Measurements from ENCODE around the gene ACKR1.

The ACKR1 gene

GRCh38 chr1:159181328-159182024 lies 23.2 kb upstream of the ACKR1 start:
- Histone ChIP-seq H4K20me1 (ENCODE audit: insufficient read depth, low read length) (peaks cover 19% of the 10 kb centered on the region), H3K9me3 (ENCODE audit: insufficient read depth, low read length) (no peaks in the 10 kb centered on the region), H3K36me3 (replicated peaks; ENCODE audit: low read depth, low read length) (no peaks in the 10 kb centered on the region), H3K4me1 (ENCODE audit: low read length) (no peaks in the 10 kb centered on the region), H3K27ac (ENCODE audit: low read length) (no peak overlapping the region), H3K4me2 (ENCODE audit: low read length) (no peak overlapping the region), H3K9ac (ENCODE audit: low read length) (no peak overlapping the region), H3K79me2 (ENCODE audit: low read length) (no peaks in the 10 kb centered on the region), H3K27me3 (ENCODE audit: low read depth, low read length) (peaks cover 20% of the 10 kb centered on the region), H3K4me3 (ENCODE audit: low read length) (no peak overlapping the region), H2AFZ (ENCODE audit: low read depth, low read length) (no peak overlapping the region)
- TF ChIP-seq CTCF (IDR thresholded peaks at IDR 0.05; ENCODE audit: low read depth, low read length) = no peak
- no peak for TF ChIP-seq EZH2phosphoT487 (IDR thresholded peaks at IDR 0.05; ENCODE audit: low read depth)

- no peak for TF ChIP-seq CTCF (IDR thresholded peaks at IDR 0.05; ENCODE audit: low read depth, low read length)
- TF ChIP-seq EZH2phosphoT487 (IDR thresholded peaks at IDR 0.05; ENCODE audit: low read depth) = no peak
- no peak overlapping the region for H3K4me2 ChIP-seq (ENCODE audit: low read length)
- no peak overlapping the region for H3K4me3 ChIP-seq (ENCODE audit: low read length)
- no peaks in the 10 kb centered on the region for H3K79me2 ChIP-seq (ENCODE audit: low read length)
- no peaks in the 10 kb centered on the region for H3K36me3 ChIP-seq (replicated peaks; ENCODE audit: low read depth, low read length)
- H3K4me1 ChIP-seq (ENCODE audit: low read length) = peaks cover 14% of the 10 kb centered on the region
- H3K27ac ChIP-seq (ENCODE audit: low read length) = no peak overlapping the region
- H3K9ac ChIP-seq (ENCODE audit: low read length) = no peak overlapping the region
- no peak overlapping the region for H2AFZ ChIP-seq (ENCODE audit: low read depth, low read length)
- H3K9me3 ChIP-seq (ENCODE audit: insufficient read depth, low read length) = no peaks in the 10 kb centered on the region
- H3K27me3 ChIP-seq (ENCODE audit: low read depth, low read length) = peaks cover 31% of the 10 kb centered on the region
- peaks cover 9% of the 10 kb centered on the region; the same call in 1 of the 2 replicates for H4K20me1 ChIP-seq (ENCODE audit: insufficient read depth, low read length)
Observed at GRCh38 chr1:159184201-159184600, 20.5 kb upstream of the ACKR1 start.

DNA sequence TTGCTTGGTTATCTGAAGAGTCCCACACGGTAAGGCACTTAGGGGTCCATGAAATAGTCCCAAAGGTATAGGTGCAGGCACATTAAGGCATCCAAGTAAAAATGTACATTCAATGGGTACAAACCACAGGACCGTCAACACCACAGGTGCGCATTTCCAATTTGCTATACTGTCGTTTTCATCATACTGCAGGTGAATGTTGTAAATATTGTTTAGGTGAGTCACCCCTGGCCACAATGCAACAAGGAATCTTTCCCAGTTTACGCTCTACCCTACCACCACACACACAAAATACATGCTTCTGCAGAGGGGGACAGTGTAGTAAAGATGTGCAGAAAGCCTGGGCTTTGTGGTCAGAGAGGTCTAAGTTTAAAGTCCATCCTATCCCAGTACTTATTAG lies 19.6 kb upstream of the ACKR1 start:
- Histone ChIP-seq H3K4me1 (ENCODE audit: low read length) (peaks cover 24% of the 10 kb centered on the region), H3K27me3 (ENCODE audit: low read depth, low read length) (peaks cover 25% of the 10 kb centered on the region), H4K20me1 (ENCODE audit: insufficient read depth, low read length) (peaks cover 9% of the 10 kb centered on the region; the same call in 1 of the 2 replicates), H3K36me3 (replicated peaks; ENCODE audit: low read depth, low read length) (no peaks in the 10 kb centered on the region), H3K4me3 (ENCODE audit: low read length) (no peak overlapping the region), H3K9me3 (ENCODE audit: insufficient read depth, low read length) (no peaks in the 10 kb centered on the region), H3K79me2 (ENCODE audit: low read length) (no peaks in the 10 kb centered on the region), H3K27ac (ENCODE audit: low read length) (no peak overlapping the region), H2AFZ (ENCODE audit: low read depth, low read length) (no peak overlapping the region), H3K9ac (ENCODE audit: low read length) (no peak overlapping the region), H3K4me2 (ENCODE audit: low read length) (no peak overlapping the region)
- no peak for TF ChIP-seq EZH2phosphoT487 (IDR thresholded peaks at IDR 0.05; ENCODE audit: low read depth)

GRCh38 chr1:159187033-159187432 lies 17.6 kb upstream of the ACKR1 start:
- H3K79me2 ChIP-seq (ENCODE audit: low read length) = no peaks in the 10 kb centered on the region
- H4K20me1 ChIP-seq (ENCODE audit: insufficient read depth, low read length) = peaks cover 9% of the 10 kb centered on the region; the same call in 1 of the 2 replicates
- H3K4me2 ChIP-seq (ENCODE audit: low read length) = no peak overlapping the region; the same call in 1 of the 2 replicates
- no peak overlapping the region for H3K9ac ChIP-seq (ENCODE audit: low read length)
- TF ChIP-seq EZH2phosphoT487 (IDR thresholded peaks at IDR 0.05; ENCODE audit: low read depth) = no peak
- no peak for TF ChIP-seq CTCF (IDR thresholded peaks at IDR 0.05; ENCODE audit: low read depth, low read length)
- no peak overlapping the region for H3K27ac ChIP-seq (ENCODE audit: low read length)
- H3K9me3 ChIP-seq (ENCODE audit: insufficient read depth, low read length) = no peaks in the 10 kb centered on the region
- no peaks in the 10 kb centered on the region for H3K36me3 ChIP-seq (replicated peaks; ENCODE audit: low read depth, low read length)
- H3K4me1 ChIP-seq (ENCODE audit: low read length) = peaks cover 27% of the 10 kb centered on the region
- H2AFZ ChIP-seq (ENCODE audit: low read depth, low read length) = no peak overlapping the region
- peaks cover 30% of the 10 kb centered on the region for H3K27me3 ChIP-seq (ENCODE audit: low read depth, low read length)
- H3K4me3 ChIP-seq (ENCODE audit: low read length) = no peak overlapping the region
